HS-27A (cell line): ENCODE measurements around the gene CD9.
"Not testable (repeated sequence)": the region's sequence is repeated elsewhere in the genome, so short reads cannot be mapped to it uniquely, and the experiment has no call there.

Experiments used
- DNase-seq: peaks from one replicate; pipeline ENCODE4 v3.0.0-alpha.2; 2012; ENCODE audit warnings: low read depth, missing footprints

Gene CD9

DNA sequence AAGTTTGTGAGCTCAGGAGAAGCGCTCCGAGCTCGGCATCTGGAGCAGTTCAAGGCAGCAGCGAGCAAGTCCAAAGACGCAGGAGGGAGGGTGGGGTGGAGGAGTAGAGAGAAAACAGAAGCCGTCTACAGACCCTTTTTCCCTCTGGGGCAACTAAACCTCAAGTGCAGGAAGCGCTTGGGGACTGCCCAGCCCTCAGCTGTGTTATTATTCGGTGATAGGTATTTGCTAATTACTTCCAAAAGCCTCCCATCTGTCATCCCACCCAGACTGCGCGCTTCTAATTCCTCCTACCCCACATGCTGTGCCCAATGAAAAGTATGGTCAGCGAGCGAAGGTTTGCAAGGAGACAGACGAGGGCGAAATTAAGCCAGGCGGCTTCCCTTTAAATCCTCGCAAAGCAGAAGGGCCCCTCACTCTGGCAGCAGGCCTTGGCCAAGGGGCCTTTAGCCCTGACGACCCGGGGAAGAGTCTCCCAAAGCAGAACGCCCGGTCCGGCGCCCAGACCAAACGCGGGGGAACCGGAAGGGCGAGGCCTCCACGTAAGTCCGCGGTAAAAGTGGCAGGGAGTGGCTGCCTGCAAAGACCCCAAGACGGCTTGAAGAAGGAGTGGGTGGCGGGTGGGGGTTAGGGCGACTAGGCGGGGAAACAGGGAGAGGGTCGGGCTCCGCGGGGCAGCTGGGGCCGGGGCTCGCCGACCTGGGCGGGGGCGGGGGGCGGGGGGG lies 507 bp upstream of the CD9 start:
- DNase-seq = no peak

DNA sequence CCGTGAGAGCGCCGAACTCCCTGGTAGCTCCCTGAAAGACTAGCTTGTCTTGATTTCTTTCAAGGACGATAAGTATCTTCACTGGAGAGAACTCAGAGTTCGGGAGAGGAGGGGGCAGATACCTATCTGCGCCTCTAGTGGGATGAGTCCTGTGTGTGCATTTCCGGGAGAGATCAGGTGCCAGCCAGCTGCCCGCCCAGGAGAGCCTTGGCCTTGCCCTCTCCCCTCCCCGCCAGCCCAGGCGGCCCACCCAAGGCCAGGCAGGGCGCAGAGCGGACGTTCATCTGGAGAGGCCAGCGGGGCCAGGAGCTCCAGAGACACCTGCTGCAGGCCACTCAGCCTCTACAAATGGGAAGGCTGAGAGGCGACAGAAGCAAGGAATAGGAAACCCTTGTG lies 1.0 kb downstream of the CD9 start:
- no peak for DNase-seq

DNA sequence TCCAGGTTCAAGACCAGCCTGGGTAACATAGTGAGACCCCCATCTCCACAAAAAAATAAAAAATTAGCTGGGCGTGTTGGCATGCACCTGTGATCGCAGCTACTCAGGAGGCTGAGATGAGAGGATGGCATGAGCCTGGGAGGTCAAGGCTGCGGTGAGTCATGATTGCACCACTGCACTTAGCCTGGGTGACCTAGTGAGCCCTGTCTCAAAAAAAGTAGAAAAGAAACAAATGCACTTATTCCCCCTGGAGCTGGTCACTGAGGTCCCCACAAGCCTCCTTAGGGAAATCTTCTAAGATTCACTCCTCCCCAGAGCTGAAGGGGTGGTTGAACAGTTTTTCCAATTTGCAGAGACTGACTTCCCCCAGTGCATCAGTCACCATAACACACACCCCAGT lies 1.6 kb downstream of the CD9 start:
- no peak for DNase-seq

DNA sequence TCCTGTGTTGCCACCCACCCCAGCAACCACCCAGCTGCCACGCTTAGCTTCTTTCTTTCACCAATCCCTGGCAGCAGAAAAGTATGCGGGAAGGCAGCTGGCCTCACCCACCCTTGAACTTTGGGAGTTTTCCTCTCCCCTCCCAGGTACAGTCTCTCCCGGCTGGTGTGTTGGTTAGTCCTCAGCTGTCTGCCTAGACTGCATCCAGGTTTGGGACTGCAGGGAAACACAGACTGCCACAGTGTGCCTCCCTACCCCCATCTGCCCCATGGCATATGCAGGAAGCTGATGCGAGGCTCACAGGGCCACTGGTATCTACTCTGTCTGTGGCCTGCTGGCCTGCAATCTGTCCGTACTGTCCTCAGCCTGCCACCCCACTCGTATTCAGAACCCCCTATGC lies 2.1 kb downstream of the CD9 start:
- DNase-seq = no peak

DNA sequence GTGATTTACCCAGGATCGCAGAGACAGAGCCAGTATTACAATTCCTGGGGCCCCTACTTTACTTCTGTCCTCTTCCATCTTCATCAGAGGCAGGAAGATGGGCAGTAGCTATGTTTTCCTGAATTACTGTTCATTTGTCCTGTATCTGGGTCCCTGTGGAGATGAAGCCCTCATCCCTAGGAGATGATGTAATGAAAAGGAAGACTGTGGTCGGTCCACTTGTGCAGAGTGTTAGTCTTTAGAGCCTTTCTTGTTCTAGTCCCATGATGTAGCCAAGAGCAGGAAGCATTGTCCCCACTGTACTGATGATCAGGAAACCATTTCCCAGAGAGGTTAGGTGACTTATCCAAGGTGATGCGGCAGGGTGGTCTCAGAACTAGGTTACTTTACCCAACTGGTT lies 2.6 kb downstream of the CD9 start:
- DNase-seq = no peak

DNA sequence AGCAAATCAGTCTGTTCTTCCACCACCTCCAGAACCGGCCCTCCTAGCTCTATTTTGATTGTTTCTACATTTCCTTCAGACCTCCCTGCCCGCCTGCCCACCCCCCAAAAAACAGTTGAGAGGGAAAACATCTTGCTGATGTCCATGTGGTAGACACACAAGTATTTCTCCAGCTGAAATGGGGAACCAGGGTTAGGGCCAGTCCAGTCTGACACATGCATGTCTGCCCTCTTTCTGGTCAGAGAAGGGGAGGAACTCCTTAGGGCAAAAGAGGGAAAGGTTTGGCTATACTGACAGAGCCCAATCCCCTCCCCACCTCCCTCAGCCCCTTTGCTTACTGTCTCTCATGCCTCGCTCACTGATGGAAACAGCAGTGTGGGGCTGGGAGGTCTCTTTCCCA lies 3.4 kb downstream of the CD9 start:
- no peak for DNase-seq

DNA sequence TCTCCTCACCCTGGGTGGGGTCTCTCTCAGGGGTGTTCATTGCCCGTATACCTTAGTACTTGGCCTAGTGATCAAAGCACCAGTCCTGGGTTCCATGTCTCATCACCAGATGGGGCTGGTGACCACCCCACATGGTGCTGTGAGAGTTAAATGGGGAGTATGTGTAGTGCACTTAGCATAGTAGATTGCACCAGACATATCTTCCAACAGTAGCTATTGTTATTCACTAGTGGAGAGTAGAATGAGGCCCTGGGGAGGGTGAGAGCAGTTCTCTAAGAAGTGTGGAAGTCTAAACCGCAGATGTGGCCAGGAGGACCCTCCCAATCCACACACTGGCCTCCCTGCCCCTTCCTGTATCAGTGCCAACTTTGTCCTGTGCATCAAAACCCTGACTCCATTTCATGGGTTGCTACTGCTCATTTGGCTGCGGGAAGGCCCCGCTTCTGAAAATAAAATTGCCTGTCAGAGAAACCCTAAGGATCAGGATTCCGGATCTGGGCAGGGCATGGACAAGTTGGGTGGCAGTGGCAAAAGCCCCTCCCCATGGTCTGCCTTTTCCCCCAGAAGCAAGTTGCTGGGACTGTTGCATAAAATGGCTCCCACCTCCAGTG lies 4.4 kb downstream of the CD9 start:
- DNase-seq = no peak

DNA sequence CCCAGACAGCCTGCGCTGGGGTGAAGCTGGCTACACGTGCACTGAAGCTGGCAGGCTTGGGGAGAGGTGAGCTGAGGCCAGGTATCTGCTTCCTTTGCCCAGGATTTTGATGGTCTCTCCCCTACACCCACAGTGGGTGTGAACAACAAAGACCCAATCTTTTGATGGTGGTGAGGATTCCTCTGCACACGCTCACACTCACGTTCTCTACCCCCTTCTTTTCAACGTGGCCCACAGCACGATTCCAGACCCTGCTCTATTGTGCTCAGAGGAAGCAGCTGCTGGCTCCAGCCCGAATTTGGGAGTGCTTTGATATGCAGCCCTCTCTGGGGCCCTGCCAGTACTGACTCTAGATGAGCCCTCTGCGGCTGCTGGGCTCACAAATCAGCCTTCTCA lies 4.9 kb downstream of the CD9 start:
- no peak for DNase-seq

DNA sequence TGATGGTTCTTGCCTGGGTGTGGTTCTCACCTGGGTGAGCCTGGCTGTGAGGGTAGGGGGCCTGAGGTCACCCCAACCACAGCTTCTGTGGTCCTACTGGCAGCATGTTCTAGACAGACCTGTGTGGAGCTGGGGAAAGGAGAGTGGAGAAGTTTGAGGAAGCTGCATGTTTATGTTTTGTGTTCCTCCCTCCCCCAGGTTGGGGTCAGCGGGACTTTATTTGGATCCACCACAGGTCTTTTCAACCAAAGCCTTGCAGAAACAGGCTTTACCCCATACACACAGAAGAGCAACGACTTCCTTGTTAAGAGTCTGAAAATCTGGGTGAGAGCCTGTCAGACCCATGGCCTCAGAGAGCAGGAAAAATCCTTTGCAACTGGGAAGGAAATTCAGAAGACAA lies 5.6 kb downstream of the CD9 start:
- DNase-seq = no peak

DNA sequence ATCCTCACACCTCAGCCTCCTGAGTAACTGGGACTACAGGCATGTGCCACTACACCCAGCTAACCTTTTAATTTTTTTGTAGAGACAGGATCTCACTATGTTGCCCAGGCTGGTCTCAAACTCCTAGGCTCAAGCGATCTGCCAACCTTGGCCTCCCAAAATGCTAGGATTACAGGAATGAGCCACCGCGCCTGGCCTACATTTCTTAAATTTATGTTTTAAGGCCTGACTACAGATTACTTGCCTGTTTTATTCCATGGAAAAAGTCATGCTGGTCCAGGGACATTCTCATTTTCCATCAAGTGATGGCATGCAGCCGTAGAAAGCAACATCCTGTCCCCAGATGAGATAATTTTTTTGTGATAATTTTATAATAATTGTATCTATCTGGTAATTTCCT lies 6.1 kb downstream of the CD9 start:
- DNase-seq = no peak

DNA sequence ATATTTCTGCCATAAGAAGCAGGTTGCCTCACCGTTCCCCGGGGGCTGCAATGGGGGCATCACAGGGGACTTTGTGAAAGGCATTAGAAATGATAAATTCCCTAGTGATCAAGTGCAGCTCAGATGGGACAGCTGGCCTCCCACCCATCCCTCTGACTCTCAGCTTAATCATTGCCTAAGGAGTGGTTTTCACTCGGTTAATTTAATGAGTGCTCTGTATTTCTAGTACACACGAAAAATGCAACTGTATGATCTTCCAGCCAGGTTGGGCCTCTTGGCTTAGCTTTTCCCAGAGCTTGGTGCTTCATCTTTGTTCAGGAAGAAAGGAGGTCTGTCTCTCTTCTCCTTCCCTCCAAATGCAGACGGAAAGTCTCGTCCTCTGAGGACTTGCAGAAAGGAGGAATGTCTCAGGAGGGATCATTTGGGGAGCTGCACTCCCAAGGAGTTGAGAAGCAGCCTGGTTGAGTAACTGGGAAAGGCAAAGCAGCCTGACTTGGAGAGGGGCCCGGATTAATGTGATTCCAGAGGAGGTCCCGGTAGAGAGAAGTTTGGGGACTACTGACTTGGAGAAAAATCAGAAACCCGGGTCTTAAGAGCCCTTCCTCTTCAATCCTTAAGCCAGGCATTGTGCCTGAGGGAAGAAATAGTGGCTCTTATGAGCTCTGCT lies 7.2 kb downstream of the CD9 start:
- no peak for DNase-seq

DNA sequence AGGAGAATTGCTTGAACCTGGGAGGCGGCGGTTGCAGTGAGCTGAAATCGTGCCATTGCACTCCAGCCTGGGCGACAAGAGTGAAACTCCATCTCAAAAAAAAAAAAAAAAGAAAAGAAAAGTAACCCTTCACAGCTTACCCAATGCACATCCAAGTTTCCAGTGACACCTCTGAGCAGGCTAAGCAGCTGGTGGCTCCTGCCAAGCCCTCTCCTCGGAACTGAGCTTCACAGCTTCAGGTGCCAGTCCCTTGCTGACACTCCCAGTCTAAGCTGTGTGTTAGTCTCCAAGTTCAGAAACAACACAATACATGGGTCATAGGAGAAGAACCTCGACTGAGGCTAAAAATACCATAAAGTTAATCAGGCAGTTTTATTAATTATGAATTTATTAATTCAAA lies 7.9 kb downstream of the CD9 start:
- DNase-seq = no peak

DNA sequence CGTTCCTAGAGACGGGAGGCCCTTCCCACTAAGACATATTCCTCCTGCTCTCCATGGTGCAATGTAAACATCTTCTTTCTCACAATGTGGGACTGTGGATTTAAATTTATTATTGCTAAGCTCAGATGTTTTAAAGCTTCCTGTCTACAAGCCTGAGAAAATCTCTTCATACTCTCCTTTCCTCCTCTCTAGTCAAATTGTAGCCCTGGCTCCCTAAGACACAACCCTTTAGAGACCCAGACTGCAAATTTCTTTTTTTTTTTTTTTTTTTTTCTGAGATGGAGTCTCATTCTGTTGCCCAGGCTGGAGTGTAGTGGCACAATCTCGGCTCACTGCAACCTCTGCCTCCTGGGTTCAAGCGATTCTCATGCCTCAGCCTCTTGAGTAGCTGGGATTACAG lies 9.2 kb downstream of the CD9 start:
- not testable (repeated sequence) for DNase-seq

DNA sequence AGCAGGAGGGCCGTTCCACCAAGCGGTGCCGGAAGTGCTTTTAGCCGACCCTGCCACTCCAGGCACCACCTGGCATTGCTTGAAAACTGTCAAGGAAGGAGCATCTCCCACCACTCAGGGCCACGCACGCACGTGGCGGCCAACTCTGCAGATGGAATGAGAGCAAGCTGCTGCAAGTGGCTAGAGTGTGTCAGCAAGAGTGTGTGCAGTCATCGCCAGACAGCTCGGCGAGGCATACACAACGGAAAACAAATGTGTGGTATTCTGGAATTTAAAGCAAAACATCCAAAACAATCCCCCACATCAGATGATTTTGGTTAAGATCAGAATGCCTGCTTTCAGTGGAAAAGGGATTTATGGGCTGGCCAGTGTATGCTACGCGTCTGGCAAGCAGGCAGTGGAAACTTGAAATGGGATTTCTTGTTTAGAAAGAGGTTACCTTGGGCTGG lies 11.2 kb downstream of the CD9 start:
- DNase-seq = no peak

DNA sequence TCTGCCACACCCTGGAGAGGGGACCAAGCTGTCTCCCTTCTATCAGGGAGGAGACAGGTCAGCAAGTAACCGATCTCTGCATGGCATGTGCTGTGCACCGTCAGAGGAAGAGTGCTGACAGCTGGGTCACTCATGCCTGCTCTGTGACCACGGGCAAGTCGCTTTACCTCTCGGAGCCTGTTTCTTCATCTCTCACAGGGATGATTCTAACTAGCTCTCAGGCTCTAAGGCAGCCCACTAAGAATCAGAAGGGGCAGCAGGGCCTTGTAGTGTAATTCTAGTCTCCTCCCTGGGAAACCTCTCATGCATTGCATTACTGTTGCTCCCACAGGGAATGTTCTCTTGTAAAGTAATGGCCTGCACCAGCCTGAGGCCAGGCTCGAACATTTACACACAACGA lies 11.9 kb downstream of the CD9 start:
- DNase-seq = no peak

DNA sequence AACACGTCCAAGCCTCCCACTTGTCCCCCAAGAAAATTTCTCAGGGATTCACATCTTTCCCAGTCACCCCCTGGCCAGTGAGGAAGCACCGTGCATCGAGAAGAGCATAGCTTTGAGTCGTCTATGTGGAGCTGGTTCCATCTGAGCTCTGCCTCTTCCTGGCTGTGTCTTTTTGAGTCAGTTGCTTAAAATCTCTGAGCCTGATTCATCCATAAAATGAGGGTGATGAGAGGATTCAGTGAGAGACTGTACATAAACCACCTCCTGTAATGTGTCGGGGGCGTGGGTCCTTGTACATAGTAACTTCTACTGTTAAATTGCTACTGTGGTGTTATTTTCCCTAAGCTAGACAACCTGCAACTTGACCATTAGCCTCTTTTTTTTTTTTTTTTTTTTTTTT lies 13.8 kb downstream of the CD9 start:
- no peak for DNase-seq

DNA sequence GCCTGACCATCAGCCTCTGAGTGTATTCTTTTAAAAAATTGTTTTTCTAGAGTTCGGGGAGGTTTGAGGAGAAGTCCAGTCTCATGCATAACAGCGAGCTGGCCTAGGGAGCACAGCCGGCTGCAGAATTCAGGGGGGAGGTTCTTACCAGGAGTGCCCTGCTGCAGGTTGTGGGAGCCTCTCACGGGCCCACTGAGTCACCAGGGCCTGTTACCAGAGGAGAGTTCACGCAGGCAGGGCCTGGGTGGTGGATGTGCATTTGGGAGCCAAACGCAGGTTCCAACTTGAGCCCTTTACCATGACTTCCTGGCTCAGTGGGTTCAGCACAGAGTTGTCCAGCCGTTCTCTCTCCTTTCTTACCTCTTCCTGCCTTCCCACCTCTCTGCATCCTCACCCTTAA lies 14.4 kb downstream of the CD9 start:
- no peak for DNase-seq

DNA sequence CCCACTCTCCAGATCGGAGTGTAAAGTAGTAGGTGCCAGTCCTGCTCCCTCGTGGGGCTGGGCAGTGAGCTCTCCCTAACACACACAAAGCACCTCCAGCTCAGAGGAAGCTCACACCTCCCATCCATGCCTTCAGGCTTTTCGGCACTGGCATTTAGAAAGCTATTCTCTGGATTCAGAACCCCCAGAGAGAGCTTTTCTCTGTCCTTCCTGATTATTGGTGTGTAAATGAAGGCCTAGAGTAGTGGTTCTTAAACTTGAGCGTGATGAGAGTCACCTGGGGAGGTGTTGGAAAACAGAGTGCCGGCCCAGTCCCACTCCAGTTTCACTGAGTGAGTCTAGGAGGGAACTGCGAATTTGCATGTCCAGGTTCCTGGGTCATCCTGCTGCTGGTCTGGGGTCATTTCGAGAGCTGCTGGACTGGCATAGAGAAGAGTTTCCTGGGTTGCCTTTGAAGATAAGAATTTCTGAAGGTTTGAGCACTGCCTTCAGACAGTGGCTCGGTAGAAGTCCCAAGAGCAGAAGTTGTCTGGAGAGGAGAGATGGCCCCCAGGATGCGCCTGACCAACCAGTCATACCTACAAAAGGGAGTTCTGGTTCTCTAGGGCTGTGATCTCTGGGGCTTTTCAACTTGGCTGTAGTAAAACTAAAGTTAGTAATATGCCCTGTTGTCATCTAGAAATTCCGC lies 15.1 kb downstream of the CD9 start:
- DNase-seq = no peak

DNA sequence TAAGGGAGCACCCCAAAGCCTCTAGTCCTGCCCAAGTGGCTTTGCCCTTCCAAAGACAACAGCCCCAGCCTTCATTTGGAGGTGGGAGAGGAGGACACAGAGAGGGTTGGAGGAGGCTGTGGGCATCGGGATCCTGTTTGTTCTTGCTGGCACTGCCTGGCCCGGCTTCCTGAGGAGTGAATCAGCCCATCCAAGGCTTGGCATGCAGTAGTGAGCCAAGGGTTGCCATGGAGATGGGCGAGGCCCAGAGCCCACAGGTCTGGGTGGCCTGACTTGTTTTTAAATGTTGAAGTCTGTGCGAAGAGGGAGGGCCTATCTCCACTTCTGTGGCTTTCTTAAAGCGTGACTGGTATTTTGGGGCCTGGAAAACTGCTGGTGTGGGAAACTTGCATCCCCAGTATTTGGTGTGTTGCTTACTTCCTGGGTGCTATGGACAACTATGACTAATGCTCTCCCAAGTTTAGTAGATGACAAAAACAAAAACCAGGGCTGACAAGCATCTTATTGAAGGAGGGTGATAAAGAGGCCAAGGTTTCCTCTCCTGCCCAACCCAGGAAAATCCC lies 15.8 kb downstream of the CD9 start:
- peak; percentile 98 for DNase-seq

DNA sequence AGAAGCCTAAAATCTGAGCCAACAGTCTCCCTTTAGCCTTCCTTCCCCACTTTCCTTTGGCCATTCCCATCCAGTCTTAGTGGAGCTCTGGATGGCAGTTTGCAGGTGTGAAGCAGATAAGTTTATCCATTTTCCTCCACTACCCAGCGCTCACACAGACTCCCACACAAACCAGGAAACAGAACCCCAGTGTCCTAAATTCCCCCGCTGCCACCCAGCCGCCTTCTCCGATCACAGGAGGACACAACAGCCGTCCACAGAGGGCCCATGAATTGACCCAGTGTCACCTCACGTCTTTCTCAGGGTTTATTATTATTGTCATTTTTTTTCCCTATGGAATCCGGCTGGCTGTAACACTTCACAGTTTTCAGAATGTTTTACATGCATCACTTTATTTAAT lies 16.4 kb downstream of the CD9 start:
- DNase-seq = no peak

DNA sequence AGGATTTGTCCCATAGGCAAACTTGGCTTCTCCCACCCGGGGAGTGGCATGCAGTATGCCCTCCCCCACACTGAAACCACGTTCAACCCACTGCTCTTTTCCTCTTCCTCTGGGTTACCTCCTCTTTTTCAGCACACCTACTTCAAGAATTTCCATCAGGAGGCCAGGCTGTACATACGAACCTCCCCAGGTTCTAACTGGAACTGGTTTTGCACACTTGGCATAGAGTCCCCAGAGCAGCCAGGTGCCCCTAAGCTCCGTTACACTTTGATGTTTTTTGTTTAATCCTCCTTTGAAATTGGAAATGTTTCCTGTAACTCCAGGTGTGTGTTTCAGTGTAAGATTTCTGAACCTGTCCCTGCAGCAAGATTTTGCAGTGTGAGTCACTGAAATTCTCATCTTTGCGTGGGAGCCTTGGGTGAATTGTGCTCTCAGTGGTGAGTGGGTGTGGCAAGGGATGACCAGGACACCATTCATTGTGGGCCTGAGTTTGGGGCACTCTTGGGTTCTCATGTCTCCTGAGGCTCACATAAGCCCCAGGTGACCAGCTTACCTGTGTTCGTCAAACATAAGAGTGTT lies 18.2 kb downstream of the CD9 start:
- DNase-seq = no peak

DNA sequence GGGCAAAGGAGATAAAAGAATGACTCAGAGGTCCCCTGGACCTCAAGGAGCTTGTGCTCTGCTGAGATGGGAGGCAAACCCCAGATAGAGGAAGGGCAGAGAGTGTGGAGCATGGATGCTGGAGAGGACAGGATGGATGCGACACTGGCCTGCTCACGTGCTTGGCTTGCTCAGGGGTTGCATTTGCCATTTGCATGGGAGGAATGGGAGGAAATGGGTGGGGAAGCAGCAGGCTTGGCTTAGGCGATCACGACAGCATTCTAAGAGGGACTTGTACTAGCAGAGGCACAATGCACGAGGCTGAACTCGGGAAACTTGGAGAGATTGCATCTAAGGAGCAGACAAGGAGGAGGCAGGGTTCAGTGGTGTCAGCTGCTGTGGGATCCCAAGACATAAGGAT lies 19.8 kb downstream of the CD9 start:
- DNase-seq = no peak
